Measurements from ENCODE around the gene ZWILCH. TPM values are rescaled to one million over a fixed set of nuclear protein-coding genes. Genes with fewer than 3 reads are reported as not detected.

The ZWILCH gene
- total and polyA plus RNA-seq, 9 of the 15 experiments (the other 6 are each of a cell fraction or from before 2014, with no cell fraction given): 32.8 to 94.2 (median 52.1) TPM

- TF ChIP-seq USF2 (CRISPR knock-in tag; IDR thresholded peaks at IDR 0.05) (peak; percentile 30), ZBTB33 (CRISPR knock-in tag; IDR thresholded peaks at IDR 0.05) (peak; percentile 62; the same call in 1 of the 2 replicates), BCLAF1 (IDR thresholded peaks at IDR 0.05; ENCODE audit: borderline replicate concordance in 1 of 2, control insufficient read depth in 1 of 2, low read depth in 2 of 2, low read length in 1 of 2) (no peak), SMAD2 (IDR thresholded peaks at IDR 0.05; ENCODE audit: low read depth, low read length) (no peak), HNRNPLL (IDR thresholded peaks at IDR 0.05; ENCODE audit: low read depth, low read length, poor library complexity, severe bottlenecking) (no peak), RBFOX2 (IDR thresholded peaks at IDR 0.05; ENCODE audit: low read depth, low read length) (peak; percentile 40), ZC3H11A (IDR thresholded peaks at IDR 0.05; ENCODE audit: low read depth, low read length) (no peak), ZNF143 (CRISPR knock-in tag; IDR thresholded peaks at IDR 0.05) (peak; percentile 65; the same call in 1 of the 2 replicates), POLR2G (IDR thresholded peaks at IDR 0.05; ENCODE audit: low read depth, low read length) (0 out of 2 replicates have a peak, but pooled peaks have one; percentile 25), HCFC1 (IDR thresholded peaks at IDR 0.05; ENCODE audit: low read depth, low read length) (peak; percentile 74), FOXM1 (IDR thresholded peaks at IDR 0.05; ENCODE audit: low read depth) (no peak), FOXM1 (CRISPR knock-in tag; IDR thresholded peaks at IDR 0.05; ENCODE audit: low read depth) (no peak)
Observed at GRCh38 chr15:66588971-66589370, 83.8 kb downstream of the ZWILCH start (continued).
